Measurements from ENCODE around the gene ST6GAL2.

DNA sequence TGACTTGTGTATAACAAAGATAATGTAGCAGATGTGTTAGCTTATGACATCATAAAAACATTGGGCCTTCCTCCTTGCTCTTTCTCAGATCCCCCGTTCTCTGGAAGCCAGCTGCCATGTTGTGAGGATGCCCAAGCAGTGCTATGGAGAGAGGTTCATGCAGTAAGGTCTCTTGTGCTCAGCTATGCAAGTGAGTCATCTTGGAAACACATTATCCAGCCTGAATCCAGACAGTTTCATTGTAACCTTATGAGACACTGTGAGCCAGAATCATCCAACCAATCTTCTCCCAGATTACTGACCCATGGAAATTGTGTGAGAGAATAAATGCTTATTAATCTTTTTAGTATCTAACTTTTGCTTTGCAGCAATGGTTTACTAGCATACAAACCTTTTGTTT lies 60.8 kb downstream of the ST6GAL2 start:
- TF ChIP-seq, protein P1, sequence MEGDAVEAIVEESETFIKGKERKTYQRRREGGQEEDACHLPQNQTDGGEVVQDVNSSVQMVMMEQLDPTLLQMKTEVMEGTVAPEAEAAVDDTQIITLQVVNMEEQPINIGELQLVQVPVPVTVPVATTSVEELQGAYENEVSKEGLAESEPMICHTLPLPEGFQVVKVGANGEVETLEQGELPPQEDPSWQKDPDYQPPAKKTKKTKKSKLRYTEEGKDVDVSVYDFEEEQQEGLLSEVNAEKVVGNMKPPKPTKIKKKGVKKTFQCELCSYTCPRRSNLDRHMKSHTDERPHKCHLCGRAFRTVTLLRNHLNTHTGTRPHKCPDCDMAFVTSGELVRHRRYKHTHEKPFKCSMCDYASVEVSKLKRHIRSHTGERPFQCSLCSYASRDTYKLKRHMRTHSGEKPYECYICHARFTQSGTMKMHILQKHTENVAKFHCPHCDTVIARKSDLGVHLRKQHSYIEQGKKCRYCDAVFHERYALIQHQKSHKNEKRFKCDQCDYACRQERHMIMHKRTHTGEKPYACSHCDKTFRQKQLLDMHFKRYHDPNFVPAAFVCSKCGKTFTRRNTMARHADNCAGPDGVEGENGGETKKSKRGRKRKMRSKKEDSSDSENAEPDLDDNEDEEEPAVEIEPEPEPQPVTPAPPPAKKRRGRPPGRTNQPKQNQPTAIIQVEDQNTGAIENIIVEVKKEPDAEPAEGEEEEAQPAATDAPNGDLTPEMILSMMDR (IDR thresholded peaks at IDR 0.05) = no peak
- no peak for TF ChIP-seq ESRRA (CRISPR knock-in tag; IDR thresholded peaks at IDR 0.05; ENCODE audit: borderline replicate concordance)
- no peak for TF ChIP-seq MXD4 (CRISPR knock-in tag; IDR thresholded peaks at IDR 0.05; ENCODE audit: borderline replicate concordance)
- no peak for TF ChIP-seq MAX (CRISPR knock-in tag; IDR thresholded peaks at IDR 0.05)
- no peak for TF ChIP-seq TEAD4 (CRISPR knock-in tag; IDR thresholded peaks at IDR 0.05)
- no peak for TF ChIP-seq CREM (CRISPR knock-in tag; IDR thresholded peaks at IDR 0.05)
- no peak for TF ChIP-seq SP1 (CRISPR knock-in tag; conservative IDR thresholded peaks at IDR 0.05)
- TF ChIP-seq STAT6 (CRISPR knock-in tag; conservative IDR thresholded peaks at IDR 0.05; ENCODE audit: low read depth) = no peak
- no peak for TF ChIP-seq CREB1 (CRISPR knock-in tag; IDR thresholded peaks at IDR 0.05)
- no peak for TF ChIP-seq FOXJ3 (CRISPR knock-in tag; IDR thresholded peaks at IDR 0.05; ENCODE audit: borderline replicate concordance)

Measured in WTC11 (cell line).